ENCODE measurements around the gene ABTB2.

Gene ABTB2

DNA sequence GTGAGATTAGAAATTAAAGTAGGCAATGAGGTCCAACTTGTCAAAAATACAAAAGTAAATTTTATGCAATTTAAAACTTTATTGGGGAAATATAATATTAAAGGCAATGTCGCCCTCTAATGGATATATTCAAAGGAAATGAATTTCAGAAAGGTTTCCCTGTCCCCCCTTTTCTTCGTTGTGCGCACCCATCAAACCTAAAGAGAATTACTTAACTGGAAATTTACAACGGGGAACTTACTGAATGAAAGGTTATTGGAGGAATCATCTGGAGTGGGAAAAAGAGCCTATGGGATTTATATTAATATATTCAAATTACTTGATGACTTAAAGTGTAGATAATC is 1.7 kb upstream of the ABTB2 start:
- DNase-seq: no peak

DNA sequence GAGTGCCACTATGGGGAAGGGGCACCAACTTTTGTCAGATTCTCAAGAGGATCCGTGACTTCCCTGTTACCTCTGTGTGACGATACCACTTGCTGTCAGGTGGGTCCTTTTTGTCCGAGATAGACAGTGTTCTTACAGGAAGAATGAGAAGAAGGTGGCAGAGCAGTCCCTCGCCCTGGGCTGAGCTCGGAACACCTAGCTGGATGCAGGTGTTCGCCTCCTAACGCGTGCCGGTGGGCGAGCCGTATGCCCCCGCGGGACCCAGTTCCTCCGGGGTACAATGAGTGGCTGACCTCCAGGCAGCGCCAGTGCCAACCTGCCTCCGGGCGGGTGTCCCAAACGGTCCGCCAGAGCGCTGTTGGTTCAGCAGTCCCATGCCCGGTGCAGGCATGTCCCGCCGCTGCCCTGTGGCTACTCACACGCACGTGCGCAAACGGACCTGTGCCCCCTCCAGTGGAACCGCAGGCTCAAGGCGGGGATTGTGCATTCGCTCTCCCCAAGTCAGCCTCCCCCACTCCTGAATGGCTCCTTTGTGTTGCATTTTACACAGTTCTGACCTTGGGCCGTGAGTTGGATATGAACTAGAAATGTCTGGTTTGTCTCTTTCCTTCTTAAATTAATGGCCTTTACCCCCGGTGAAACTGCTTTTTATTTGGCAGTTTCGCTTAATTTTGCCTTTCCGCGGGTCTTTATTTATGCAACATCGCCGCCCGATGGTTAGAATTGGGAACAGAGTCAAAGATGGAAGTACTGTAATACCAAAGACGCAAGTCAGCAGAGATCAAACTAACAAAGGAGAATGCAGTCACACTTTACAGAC is 1.1 kb upstream of the ABTB2 start:
- DNase-seq: peak; percentile 72 to 80

DNA sequence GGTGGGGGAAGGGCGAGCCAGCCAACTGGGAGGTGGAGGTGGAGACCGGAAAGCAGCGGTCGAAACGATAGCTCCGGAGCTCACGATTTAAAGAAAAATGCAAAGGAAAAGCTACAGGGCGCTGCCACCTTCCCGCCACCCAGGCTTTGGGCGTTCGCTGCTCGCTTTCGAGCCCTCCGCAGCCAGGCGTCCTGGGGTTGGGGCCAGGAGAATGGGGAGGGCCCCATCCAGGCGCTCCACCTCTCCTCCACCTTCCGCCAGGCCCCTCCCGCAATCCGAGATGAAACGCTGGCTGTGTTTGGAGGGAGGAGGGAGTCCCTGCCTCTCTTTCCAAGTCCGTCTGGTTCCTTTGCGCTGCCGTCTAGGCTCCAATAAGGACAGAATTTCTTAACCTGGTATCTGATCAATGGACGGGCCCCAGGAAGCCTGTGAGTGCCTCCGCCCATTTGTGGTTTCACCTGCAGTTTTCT is 483 bp upstream of the ABTB2 start:
- no peak for DNase-seq

DNA sequence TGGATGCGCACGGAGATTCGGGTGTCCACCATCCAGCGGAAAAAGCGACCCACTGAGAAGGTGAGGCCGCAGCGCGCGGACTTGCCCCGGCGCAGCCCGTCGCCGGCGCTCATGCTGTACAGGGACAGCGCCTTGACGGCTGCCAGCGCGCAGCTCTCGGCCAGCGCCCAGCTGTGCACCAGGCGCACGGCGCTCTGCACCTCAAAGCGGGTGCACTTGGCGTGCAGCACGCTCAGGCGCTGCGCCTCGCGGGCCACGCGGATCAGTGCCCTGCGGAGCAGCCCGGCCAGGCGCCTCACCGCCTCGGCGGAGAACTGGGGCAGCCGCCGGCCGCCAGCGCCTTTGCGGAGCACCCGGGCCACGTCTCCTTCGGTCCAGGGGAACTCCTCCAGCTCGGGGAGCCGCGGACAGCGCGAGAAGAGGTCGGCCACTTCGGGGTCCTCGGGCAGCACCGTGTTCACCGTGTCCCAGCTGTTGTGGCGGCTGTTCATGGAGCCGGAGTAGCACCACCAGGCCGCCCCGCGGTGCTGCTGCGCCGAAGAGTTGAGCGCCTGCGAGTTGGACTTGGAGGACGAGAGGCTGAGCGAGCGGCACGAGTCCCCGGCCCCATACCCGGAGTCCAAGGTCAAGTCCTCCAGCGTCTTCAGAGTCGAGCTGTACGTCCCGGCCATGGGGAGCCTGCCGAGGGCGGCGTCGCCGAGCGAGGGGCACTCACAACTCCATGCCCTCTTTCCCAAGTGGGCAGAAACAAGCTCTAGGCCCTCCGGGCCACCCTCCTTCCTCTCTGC is 703 bp downstream of the ABTB2 start:
- DNase-seq: peak; percentile 31 to 40

DNA sequence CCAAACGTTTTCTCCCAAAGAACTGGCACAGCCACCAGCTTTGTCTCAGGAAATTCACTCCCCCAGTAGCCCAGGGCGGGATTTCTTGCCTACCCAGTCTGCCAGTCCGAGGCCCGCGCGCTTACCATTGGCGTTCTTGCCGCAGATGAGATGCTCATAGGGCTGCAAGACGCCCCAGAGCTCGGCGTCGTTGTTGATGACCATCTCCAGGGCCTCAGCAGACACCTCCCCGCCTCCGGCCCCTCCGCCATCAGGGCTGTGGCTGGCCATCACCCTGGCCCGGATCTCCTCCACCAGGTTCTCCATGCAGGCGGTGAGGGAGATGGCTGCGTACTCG is 1.3 kb downstream of the ABTB2 start:
- no peak for DNase-seq

DNA sequence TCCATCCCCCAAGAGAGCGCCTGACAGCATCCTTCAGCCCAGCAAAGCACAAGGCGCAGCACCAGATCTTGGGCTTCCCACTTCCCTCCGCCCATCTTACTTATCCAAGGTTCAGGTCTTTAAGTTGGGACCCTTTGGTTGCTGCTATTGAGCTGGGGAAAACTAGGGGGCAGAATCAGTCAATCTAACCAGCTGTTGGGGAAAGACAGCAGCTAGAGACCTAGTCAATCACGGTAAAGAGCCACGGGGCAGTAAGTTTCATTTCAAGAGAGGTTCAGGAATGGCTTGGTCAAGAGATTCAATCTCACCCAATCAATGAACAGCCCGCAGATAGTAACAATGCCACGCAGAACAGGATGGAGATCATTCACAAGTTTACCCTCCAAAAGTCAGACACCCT is 1.7 kb downstream of the ABTB2 start:
- no peak for DNase-seq

DNA sequence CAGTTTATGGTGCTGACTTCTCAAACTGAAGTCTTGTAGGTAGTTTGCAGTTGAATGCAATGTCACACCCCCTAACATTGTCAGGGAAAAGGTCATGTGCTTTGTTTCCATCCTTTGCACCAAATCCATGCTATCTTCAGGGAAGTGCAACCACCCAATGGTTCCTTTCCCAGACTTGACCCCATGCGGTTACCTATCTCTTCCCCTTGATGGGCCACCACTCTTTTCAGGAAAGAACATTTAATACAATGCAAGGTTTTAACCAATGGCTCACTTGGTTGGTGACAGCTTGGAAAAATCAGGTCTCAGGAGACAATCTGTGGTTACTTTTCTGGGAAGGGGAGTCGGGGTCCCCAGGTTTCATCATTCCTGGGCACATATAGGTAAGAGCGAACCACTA is 2.1 kb downstream of the ABTB2 start:
- DNase-seq: no peak

DNA sequence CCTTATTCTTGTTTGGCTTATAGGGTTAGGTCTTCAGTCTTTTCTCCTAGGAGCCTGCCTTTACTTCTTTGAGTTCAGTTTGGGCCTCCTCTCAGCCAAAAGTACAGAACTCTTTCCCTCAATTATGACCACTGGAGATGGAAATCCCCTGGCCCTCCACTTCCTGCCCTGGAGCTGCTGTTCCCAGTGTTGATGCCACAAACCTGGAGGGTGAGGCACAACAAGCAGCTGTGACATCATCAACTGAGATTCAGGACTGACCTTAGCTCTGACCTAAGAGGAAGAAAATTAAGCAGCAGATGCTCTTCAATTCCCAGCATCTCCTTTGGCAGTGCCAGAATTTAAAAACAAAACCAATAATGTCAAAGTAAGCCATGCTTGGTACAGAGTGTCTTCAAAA is 3.0 kb downstream of the ABTB2 start:
- no peak for DNase-seq

DNA sequence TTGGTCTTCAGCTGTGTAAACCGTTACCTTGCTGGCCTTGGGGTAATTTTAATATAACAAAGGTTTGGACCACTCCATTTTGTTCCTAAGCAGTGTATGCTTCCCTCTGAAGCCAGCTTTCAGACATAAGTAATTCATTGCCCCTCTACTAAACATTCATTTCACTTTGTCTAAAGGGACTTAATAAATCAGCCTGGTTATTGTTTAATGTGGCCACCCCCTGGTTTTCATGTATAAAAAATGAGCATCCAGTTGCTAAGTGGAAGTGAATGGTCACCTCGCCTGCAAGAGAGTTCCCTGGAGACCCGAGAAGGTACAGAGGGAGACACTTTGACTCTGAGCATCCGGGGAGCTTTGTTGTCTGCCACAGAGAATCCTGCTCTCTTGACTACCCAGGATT is 3.9 kb downstream of the ABTB2 start:
- DNase-seq: no peak

DNA sequence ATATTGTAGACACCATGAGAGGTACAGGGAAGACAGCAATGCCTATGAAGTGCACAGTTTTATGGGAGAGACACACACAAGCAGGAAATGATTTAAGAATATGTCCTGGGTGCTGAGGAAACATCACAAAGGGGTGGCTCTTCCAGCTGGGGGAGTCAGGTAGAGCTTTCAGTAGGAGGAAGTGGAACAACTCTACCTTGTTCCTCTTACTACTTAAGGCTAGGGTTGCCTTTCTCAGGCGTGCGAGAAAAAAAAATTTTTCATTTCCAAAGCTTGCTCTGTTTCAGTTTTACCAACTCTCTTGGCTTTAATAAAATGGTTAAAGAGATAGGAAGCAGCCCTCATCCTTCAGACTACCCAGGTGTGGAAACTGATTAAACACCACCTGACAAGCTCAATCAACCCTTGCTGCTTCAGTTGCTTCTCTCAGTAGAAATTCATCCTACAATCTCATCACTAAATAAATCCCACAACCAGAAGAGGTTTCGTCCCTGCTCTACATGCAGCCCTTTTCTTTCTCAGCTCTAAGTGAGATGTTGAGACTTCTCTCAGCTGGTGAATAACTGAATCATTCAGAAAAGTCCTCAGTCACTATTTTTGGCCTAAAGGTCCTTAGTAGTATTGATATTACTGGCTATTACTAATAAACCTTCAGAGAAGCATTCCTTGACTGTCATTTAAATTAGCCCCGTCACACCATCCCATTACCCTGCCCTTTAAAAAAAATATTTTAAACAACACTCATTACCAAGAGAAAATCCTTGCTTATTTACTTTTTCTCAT is 5.9 kb downstream of the ABTB2 start:
- no peak for DNase-seq

DNA sequence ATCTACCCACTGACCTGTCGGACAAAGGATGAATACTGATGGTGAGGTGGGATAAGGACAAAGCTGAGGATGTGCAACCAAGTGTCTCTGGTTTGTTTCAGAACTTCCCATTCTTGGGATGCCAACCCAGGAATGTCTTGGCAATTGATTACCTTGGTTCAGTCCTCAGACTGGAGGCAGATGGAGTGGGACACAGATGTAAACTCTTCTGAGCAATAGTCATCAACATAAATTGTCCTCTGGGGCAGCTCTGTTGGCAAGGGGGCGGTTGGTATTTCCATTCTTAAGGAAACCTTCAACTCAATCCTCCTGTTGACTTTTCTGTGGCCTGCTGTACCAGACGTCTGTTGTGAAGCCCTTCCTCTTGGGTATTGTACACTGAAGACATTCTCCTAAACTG is 6.8 kb downstream of the ABTB2 start:
- DNase-seq: no peak

DNA sequence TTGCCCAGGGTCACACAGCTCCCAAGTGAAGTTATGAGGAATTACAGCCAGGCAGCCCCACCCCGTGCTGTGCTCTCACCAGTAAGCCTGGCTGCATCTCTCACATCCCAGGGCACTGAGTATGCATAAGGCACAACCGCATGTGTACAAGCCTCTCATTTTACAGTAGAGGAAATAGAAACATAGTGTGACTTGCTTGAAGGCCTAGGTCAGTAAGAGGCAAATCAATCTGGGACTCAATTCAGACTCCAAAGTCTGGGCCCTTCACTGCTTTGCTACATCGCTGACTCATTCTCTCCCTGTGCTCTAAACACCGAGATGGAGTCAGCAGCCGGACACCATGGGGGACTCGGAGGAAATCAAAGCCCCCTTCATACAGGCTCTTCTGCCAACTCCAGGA is 7.9 kb downstream of the ABTB2 start:
- DNase-seq: no peak

DNA sequence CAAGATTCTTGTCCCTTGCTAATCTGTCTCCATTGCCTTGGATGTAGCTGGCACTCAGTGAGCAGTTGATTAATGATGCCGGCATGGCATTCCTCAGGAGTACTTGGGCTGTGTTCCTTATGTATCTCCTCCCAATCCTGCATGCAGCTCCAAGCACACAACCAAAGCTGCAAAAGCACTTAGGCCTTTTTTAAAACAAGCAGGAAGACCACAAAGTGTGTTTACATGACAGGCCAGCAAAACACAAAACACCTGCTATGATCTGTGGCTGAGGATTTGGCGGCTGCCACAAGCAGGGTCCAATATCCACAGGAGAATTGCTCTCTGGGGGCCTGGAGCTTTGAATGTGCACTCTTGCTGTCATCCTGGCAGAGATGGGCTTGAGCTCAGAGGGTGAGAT is 8.9 kb downstream of the ABTB2 start:
- DNase-seq: no peak

DNA sequence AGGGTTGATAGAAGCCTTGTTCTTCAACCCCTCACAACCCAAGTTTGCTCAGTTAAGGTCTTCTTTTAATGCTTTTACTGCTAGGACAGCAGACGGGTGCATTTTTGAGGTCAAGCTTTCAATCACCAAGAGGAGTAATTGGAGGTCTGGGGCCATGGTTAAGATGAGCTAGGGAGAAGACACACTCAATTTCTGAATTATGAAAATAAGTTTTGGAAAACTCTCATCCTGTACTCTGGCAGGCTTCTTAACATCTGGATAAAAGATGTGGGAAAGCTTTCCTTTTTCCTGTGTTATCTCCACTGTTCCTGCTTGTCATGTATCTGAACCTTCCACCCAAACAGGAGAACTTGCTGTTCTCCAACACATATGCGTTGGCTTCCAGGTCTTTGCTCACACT is 9.7 kb downstream of the ABTB2 start:
- no peak for DNase-seq

DNA sequence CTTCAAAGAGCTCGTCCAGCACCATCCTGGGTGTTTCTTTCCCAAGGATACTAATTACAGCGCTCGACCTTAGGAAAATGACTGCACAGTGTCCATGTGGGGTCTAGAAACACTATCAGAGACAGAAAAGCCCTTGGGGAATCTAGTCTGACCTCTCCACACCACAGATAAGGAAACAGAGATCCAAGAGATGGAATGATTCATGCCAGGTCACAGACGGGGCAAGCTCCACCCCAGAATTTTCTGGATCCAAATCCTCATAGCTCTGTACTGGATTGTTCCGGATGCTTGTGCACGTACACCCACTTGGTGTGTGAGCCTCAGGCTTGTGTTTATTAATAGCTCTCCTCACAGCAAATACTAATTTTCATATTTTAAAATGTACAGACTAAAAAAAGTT is 11.3 kb downstream of the ABTB2 start:
- DNase-seq: no peak

DNA sequence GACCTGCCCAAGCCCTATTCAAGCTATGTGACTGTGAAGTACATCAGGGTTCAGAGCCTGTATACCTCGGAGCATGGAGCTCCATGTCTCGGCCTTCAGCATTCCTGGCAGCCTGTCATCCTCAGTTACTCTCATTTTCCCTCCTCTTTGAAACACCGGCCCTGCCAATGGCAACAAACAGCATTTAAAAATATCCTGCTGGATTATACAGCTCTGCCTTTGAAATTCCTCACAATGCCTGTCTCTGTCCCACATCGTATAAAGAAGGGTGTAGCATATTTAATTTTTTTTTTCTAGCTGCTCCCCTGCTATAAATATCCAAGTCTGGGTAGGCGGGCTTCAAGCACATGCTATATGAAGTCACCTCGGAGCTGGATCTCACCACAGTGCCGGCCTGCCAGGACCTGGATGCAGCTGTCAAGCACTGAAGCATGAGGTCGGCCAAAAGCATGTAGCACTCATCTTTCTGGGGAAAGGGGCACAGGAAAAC is 11.8 kb downstream of the ABTB2 start:
- DNase-seq: no peak

DNA sequence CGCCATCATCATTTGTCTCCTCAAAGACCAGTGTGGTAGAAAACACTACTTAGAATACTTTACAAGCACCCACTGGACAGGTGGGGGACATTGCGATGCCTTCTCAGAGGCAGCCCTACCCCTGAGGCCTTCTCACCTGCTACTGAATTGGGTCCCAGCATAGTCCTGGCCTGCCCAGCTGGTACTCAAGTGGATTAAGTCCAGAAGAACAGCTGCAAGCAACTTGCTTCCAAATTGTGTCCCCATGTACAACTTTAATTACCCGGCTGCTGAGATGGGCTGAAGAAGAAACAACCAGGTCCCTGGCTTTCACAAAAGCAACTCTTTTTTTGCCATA is 12.3 kb downstream of the ABTB2 start:
- DNase-seq: no peak

DNA sequence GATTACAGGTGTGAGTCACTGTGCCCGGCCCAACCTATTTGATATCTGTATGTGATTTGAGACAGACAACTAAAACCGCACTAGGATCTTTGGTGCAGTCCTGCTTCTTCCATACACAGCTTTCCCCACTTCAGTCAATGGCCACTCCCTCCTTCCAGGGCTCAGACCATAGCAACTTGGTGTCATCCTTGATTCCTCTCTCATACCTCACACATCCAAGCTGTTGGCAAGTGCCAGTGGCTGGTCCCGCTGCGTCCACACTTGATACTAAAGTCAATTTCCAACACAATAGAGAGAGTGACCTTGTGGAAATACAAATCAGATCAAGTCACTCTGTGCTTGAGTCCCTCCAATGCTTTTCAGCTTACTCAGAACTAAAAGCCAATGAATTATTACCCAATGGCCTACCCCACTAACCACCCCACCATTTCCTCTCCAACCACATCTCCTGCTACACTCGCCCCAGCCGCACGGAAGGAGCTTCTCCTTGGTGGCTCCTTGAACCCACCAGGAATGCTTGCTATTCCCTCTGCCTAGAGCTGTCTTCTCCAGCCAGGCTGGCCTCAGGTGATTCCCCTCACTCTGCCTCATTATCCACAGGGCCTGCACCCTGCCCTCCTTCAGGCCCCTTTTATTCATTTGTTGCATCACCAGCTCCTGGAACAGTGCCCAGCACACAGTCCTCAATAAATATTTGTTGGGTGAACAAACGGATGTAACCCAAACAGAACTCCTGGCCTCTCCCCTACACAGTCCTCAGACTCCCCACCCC is 12.9 kb downstream of the ABTB2 start:
- DNase-seq: no peak

DNA sequence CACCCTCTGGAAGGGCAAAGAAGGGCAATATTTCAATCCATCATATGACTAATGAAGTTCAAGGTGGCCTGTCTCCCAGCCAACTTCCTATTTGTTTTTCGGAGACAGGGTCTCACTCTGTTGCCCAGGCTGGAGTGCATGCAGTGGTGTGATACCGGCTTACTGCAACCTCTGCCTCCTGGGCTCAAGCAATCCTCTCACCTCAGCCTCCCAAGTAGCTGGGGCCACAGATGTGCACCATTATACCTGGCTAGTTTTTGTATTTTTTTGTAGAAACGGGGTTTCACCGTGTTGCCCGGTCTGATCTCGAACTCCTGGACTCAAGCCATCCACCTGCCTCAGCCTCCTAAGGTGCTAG is 13.4 kb downstream of the ABTB2 start:
- DNase-seq: no peak

DNA sequence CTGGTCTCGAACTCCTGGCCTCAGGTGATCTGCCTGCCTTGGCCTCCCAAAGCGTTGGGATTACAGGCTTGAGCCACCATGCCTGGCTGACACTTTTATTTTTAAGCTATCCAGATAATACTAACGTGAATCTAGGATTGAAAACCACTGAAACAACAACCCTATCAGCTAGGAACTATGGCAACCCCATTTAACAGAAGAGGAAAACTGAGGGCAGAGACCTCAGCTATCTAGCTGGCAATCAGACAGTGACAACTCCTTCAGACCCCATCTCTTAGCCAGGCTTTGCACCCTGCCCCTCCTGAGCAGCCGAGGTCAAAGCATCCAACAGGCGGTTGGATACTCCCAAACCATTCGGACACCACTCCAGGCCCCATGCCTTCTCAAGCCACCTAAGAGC is 14.1 kb downstream of the ABTB2 start:
- no peak for DNase-seq

DNA sequence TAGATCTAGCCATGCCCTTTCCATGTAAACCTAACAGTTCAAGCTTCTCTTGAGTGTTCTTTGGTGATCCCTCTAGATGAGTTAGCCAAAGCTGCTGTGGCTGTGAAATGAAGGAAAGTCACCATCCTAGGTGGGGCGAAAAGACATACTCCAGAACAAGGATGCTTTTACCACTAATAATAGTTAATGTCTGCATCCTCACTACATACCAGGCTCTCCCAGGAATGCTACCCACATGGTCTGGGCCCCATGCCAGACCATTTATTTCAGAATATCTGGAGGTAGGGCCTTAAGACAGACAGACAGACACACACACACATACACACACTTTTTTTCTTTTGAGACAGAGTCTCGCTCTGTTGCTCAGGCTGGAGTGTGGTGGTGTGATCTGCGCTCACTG is 14.7 kb downstream of the ABTB2 start:
- no peak for DNase-seq

DNA sequence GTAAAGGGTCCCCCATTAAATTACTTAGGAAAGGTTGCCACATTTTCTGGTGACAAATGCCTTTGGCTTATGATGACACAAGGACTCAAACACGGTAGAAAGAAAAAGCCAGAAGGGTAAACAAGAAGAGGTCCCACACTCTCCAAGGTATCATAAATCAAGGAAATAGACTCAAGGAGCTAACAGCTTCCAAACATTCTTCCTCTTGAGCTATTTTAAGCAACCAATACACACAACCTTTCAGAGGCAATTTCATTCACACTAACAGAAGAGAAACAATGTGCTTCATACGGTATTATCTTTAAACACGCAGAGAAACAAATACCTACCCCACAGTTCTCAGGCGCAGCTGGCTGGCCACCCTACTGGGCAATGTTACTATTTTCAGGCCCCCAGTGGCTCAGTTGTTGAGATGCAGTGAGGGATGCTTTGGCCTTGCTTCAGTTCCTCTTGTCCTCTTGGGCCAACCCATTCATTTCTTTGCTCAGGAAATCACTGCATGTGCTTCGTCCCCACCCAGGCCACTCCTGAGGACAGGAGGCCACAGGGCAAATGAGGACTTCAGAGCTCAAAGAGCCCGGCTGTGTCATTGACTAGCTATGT is 15.8 kb downstream of the ABTB2 start:
- DNase-seq: no peak

DNA sequence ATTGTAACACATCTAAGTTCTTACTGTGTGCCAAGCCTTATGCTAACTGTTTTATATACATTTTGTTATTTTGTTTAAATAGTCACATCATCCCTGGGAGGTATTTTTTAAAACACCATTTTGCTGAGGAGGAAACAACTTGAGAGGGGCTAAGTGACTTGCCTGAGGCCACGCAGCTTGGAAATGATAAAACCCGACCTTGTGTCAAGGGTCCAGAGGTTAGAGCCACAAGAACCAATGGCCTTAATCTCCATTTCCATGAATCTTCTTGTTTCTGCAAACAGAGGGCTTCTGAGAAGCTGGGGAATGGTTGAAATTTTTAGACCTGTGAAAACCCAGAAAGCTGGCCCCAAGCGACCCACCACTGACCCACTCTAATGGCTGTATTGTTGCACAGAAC is 16.7 kb downstream of the ABTB2 start:
- no peak for DNase-seq
